WTC11 (cell line): Measurements from ENCODE around the gene ZNF423. TPM values are rescaled to one million over a fixed set of nuclear protein-coding genes. Genes with fewer than 3 reads are reported as not detected.

Experiments
- ATAC-seq: fragments of 200-7000 bp; cut with Tn5 transposase; 2 replicates; pipeline ENCODE4 v1.10.0; 2021; ENCODE audit warnings: mild to moderate bottlenecking, moderate library complexity
- CTCF ChIA-PET: fragments of 300-600 bp; sonication (Branson Sonifier 250); formaldehyde crosslinking; loops from one replicate; lab custom pipeline; 2021; ENCODE audit warnings: antibody characterized with exemption; lab: Charles Lee
- POLR2A ChIA-PET: fragments of 350-600 bp; sonication (Branson Sonifier 250); formaldehyde crosslinking; loops from one replicate; lab custom pipeline; 2021; ENCODE audit warnings: antibody characterized with exemption; lab: Charles Lee
- DNase-seq: peaks from one replicate; pipeline ENCODE4 v3.0.0; 2021; ENCODE audit warnings: low spot score
- H3K27ac Mint-ChIP-seq: 2 replicates; pipeline ENCODE4 v1.8.0; 2021; ENCODE audit warnings: mixed read lengths
- H3K27me3 Mint-ChIP-seq: 2 replicates; pipeline ENCODE4 v1.8.0; 2021; ENCODE audit warnings: low read depth, mild to moderate bottlenecking, moderate library complexity, mixed read lengths
- H3K36me3 Mint-ChIP-seq: 2 replicates; pipeline ENCODE4 v1.8.0; 2021; ENCODE audit warnings: mixed read lengths
- H3K4me1 Mint-ChIP-seq: 2 replicates; pipeline ENCODE4 v1.8.0; 2022; ENCODE audit warnings: mixed read lengths
- H3K4me3 Mint-ChIP-seq: 2 replicates; pipeline ENCODE4 v1.8.0; 2021; ENCODE audit warnings: mild to moderate bottlenecking, moderate library complexity, mixed read lengths
- H3K9me3 Mint-ChIP-seq: 2 replicates; pipeline ENCODE4 v1.8.0; 2021; ENCODE audit warnings: mixed read lengths
- ARID4B ChIP-seq: sonication (generic); formaldehyde crosslinking; IDR thresholded peaks from 2 replicates; pipeline ENCODE4 v1.8.0; 2023; ENCODE audit warnings: missing genetic modification reagents, mild to moderate bottlenecking, borderline replicate concordance
- ATF1 ChIP-seq: sonication (generic); formaldehyde crosslinking; IDR thresholded peaks from 2 replicates; pipeline ENCODE4 v1.8.1; 2023; ENCODE audit warnings: mild to moderate bottlenecking, moderate library complexity, missing genetic modification reagents
- CDX4 ChIP-seq: fragments of 250-450 bp; sonication (Bioruptor Pico); IDR thresholded peaks from 2 replicates; pipeline ENCODE4 v1.9.0; 2021; ENCODE audit warnings: moderate library complexity, mild to moderate bottlenecking, inconsistent platforms, borderline replicate concordance
- CREB1 ChIP-seq: sonication (generic); formaldehyde crosslinking; IDR thresholded peaks from 2 replicates; pipeline ENCODE4 v1.8.0; 2023; ENCODE audit warnings: mild to moderate bottlenecking, missing genetic modification reagents
- CTCF ChIP-seq: fragments of 200-600 bp; IDR thresholded peaks from 2 replicates; pipeline ENCODE4 v1.8.0; 2022; ENCODE audit warnings: antibody characterized with exemption
- ESRRA ChIP-seq: sonication (generic); formaldehyde crosslinking; IDR thresholded peaks from 2 replicates; pipeline ENCODE4 v1.8.1; 2022; ENCODE audit warnings: mild to moderate bottlenecking, missing genetic modification reagents, borderline replicate concordance
- FOXP1 ChIP-seq: sonication (generic); formaldehyde crosslinking; IDR thresholded peaks from 2 replicates; pipeline ENCODE4 v1.8.0; 2022; ENCODE audit warnings: missing genetic modification reagents, mild to moderate bottlenecking, moderate library complexity, borderline replicate concordance
- GABPB1 ChIP-seq: sonication (generic); formaldehyde crosslinking; IDR thresholded peaks from 2 replicates; pipeline ENCODE4 v1.8.1; 2023; ENCODE audit warnings: mild to moderate bottlenecking, missing genetic modification reagents
- GTF2I ChIP-seq: fragments of 250-450 bp; sonication (Bioruptor Pico); conservative IDR thresholded peaks from 2 replicates; pipeline ENCODE4 v1.4.0; 2021; ENCODE audit warnings: mild to moderate bottlenecking
- IRF1 ChIP-seq: sonication (generic); formaldehyde crosslinking; IDR thresholded peaks from 2 replicates; pipeline ENCODE4 v1.8.0; 2023; ENCODE audit warnings: missing genetic modification reagents
- STAT6 ChIP-seq: sonication (generic); formaldehyde crosslinking; conservative IDR thresholded peaks from 2 replicates; pipeline ENCODE4 v1.8.1; 2023; ENCODE audit warnings: mild to moderate bottlenecking, low read depth, missing genetic modification reagents, moderate library complexity
- ZMAT4 ChIP-seq: fragments of 250-450 bp; sonication (Bioruptor Pico); IDR thresholded peaks from 2 replicates; pipeline ENCODE4 v1.9.0; 2021; ENCODE audit warnings: mild to moderate bottlenecking
- ZNF263 ChIP-seq: sonication (generic); formaldehyde crosslinking; IDR thresholded peaks from 2 replicates; pipeline ENCODE4 v1.8.1; 2022; ENCODE audit warnings: low read depth, mild to moderate bottlenecking, moderate library complexity, missing genetic modification reagents
- ZNF396 ChIP-seq: fragments of 250-450 bp; sonication (Bioruptor Pico); IDR thresholded peaks from 2 replicates; pipeline ENCODE4 v1.8.0; 2021; ENCODE audit warnings: mild to moderate bottlenecking, moderate library complexity, borderline replicate concordance
- ZNF416 ChIP-seq: fragments of 250-450 bp; sonication (Bioruptor Pico); IDR thresholded peaks from 2 replicates; pipeline ENCODE4 v1.9.0; 2021; ENCODE audit warnings: mild to moderate bottlenecking, inconsistent platforms
- total RNA-seq: library from RNA; stranded (reverse); gene quantifications from 3 replicates; pipeline ENCODE4 v1.2.3, GENCODE V29; 2021

The ZNF423 gene
- total RNA-seq, 1 experiment from 2014 or later: 38.8 TPM

GRCh38 chr16:49602201-49602975 is 253.5 kb downstream of the ZNF423 start:
- H3K36me3 Mint-ChIP-seq: no peaks in the 10 kb centered on the region
- peaks cover 24% of the 10 kb centered on the region for H3K4me1 Mint-ChIP-seq
- H3K27me3 Mint-ChIP-seq: no peaks in the 10 kb centered on the region
- no peak for DNase-seq
- peak; percentile 70 for ATAC-seq
- peak overlapping the region; percentile 63 for H3K27ac Mint-ChIP-seq
- CTCF ChIA-PET: no interaction called here
- no peak overlapping the region for H3K4me3 Mint-ChIP-seq
- H3K9me3 Mint-ChIP-seq: no peaks in the 10 kb centered on the region
- TF ChIP-seq ESRRA (CRISPR knock-in tag): no peak
- TF ChIP-seq GABPB1 (CRISPR knock-in tag): no peak
- no peak for TF ChIP-seq ZNF263
- TF ChIP-seq GTF2I: no peak
- TF ChIP-seq STAT6: no peak
- no peak for TF ChIP-seq ATF1 (CRISPR knock-in tag)
- TF ChIP-seq CDX4: no peak
- no peak for TF ChIP-seq ZMAT4
- TF ChIP-seq FOXP1 (CRISPR knock-in tag): no peak
- TF ChIP-seq ZNF416 (CRISPR knock-in tag): no peak
- no peak for TF ChIP-seq ZNF396
- TF ChIP-seq CTCF: no peak
- TF ChIP-seq IRF1 (CRISPR knock-in tag): no peak
- no peak for TF ChIP-seq CREB1 (CRISPR knock-in tag)
- no peak for TF ChIP-seq ARID4B (CRISPR knock-in tag)
- POLR2A ChIA-PET: no interaction called here
